Stimulated activated CD4-positive, alpha-beta T cell treated with anti-CD3 and anti-CD28 coated beads, Interleukin-4, amount 100 ng/mL, for 24 hours (primary cell): ENCODE results near the gene UBA52.
"Not testable (repeated sequence)": the region's sequence is repeated elsewhere in the genome, so short reads cannot be mapped to it uniquely, and the experiment has no call there.

Source experiments
- DNase-seq: peaks from one replicate; pipeline ENCODE4 v3.0.0-alpha.2; 2020

Gene UBA52

DNA sequence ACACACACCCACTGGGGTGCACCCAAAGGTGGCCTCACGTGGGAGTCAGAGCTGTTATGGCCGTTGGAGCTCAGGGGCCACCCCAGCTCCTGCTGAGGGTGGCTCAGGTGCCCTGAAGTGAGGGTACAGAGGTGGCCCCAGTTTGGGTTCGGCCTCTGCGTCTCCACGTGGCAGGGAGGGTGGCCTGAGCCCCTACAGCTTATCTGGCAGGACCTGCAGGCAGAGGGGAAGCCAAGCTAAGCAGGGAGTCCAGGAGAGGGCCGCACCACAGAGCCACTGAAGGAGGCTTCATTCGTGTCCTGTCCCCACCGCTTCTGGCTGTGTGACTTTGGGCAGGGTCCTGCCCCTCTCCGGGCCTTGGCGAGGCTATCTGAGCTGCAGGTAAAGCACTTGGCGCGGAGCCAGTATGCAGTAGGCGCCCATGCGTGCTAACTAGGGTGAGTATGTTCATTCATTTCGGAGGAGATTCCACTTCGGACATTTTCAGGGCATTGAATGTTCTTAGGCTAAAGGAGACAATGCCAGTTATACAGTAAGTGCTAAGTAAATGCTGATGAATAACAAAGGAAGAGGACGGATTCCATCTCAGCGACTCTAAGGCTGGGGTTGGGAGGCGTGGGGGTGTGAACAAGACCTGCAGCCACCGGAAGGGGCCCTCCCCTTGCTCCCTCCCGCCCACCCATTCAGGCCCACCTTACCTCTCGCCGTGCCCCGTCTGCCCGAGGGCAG is 21.9 kb downstream of the UBA52 start:
- no peak for DNase-seq

DNA sequence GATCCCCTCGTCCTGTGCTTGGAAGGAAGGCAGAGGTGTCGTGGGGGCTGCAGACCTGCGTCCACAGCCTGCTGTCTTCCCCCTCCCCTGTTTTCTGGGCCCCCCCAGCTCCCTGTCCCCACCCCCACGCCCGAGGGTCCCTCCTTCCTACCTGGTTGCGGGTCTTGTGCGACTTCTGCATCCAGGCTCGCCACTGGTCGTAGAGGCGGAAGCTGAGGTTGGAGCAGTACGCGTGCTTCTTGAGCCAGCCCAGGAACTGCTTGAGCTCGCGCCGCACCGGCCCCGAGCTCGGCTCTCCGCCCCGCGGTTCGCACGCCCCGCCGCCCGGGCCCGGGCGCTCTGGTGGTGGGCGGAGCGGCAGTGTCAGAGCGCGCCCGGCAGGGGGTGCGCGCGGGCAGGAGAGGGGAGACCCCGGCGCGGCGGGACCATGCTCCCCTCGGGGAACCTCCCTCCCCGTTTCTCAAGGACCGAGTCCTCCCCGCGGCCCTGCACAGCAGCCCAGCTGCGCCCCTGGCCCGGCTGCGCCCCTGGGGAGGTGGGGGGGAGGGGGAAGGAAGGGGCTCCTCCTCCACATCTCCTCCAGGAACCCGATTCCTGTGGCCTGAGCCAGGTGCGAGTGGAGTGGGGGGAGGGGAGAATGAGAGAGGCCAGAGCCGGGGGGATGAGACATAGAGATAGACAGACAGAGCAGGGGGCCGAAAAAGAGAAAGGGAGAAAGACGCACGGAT is 22.6 kb downstream of the UBA52 start:
- peak; percentile 78 for DNase-seq

DNA sequence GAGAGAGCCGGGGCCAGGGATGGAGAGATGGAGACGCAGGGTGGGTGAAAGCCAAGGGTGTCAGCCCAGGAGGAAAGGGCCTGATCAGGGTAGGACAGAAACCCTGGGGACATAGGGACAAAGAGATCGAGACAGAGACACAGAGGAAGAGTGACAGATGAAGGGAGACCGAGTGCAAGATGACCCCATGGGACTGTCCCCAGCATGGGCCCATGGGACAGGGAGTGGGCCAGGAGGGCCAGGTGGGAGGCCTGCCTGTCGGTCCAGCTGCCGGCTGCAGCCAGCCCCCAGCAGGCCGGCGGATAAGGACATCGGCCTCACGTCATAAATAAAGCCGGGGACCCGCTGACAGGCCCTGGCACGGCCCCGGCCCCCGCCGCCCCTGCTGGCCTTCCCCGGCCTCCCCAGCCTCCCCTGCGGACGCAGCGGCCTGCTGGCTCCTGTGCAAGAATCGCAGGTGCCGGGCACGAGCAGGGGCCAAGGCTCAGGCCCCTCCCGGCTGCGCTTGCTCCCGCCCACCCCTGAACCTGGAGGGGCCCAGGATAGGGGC is 23.2 kb downstream of the UBA52 start:
- DNase-seq: no peak

DNA sequence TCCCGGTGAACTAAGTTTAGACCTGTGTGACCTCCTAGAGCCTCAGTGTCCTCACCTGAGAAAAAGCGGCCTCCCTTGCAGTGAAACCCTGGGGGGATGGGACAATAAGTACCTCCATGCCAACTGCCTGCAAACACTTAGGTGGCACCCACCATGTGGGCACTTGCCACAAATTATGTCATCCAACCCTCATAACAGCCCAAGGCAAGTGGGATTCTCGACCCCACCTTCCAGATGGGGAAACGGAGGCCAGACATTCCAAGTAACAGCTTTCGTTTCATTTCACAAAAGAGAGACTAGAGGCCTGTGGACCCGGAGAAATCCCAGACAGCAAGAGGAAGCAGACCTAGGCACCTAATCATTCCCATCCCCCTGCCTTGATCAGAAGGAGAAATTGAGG is 23.8 kb downstream of the UBA52 start:
- DNase-seq: no peak

DNA sequence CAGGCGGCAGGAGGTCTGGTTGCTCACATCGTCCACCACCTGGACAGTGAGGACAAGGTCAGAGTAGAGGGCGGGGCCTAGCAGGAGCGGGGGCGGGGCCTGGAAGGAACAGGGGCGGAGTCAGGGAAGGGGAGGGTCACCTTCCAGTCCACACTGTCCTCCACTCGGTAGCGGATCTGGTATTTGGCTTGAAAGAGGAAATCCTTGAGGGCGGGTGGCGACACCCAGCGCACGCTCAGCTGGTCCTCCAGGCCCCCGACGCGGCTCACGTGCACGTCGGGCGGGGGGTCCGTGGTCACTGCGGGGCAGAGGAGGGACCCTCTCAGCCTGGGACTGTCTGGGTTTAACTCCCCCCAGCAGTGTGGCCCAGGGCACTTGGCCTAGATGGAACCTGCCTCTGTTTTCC is 25.1 kb downstream of the UBA52 start:
- DNase-seq: no peak

DNA sequence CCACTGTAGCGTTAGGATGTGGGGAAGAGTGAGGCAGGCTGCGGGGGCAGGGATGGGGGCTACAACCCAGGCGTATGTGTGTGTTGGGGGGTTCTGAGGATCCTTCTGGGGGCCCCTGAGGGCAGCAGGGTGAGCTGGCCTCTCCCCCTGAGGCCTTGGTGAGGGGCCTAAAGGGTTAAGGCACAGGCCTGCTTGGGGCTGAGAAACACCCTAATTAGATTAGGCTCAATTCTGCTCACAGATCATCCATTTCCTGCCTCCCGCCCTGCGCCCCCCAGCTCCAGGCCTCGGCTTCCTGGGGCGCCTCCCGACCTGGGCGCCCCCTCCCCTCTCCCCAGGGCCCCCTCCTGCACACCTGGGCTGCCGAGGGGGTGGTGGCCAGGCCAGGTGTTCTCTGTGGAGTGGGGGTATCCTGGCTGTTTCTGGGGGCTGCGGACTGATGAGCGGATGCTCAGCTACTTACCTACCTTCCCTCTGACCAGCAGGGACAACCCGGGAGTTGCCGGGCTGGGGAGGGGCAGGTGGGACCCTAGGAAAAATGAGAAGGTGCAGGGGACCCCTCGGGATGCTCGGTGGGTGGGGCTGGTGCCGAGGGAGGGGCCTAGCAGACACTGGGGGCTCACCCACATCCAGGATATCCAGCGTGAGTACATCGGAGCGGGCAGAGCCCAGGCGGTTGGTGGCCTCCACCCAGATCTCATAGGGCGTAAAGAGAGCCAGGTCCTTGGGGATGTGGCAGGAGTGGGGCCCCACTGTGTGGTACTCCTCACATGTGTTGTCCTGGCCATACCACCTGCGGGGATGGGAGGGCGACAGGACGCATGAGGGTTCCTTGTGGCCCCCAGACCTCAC is 26.4 kb downstream of the UBA52 start:
- DNase-seq: no peak

DNA sequence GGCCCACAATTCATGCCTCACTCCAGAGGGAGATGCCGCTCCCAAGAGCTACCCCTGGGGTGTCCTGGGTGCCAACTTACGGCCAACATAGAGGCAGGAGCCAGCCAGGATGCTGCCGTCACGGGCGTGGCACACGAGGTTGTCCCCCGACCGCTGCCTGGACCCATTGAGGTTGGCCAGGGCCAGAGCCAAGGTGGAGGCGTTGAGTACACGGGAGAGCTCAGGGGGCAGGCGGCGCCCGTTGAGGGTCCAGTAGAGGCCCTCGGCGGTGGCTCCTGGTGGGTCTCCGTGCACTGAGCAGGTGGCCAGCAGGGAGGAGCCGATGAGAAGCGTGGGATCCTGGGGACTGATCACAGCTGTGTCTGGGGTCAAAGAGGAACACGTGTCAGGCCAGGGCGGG is 27.8 kb downstream of the UBA52 start:
- no peak for DNase-seq

DNA sequence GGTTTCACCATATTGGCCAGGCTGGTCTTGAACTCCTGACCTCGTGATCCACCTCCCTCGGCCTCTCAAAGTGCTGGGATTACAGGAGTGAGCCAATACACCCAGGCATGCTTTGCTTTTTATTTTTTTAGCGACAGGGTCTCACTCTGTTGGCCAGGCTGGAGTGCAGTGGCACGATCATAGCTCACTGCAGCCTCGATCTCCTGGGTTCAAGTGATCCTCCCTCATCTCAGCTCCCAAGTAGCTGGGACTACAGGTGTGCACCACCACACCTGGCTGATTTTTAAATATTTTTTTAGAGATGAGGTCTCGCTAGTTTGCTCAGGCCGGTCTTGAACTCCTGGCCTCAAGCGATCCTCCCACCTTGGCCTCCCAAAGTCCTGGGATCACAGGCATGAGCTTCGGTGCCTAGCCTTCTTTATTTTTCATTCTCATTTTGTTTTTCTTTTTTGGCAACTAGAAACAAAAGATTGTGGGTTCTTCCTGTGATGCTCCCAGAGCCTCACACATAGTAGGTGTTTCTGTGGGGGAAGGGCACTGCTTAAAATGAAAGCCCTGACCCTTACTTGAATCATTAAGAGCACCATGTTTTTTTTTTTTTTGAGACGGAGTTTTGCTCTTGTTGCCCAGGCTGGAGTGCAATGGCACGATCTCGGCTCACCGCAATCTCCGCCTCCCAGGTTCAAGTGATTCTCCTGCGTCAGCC is 29.2 kb downstream of the UBA52 start:
- not testable (repeated sequence) for DNase-seq

DNA sequence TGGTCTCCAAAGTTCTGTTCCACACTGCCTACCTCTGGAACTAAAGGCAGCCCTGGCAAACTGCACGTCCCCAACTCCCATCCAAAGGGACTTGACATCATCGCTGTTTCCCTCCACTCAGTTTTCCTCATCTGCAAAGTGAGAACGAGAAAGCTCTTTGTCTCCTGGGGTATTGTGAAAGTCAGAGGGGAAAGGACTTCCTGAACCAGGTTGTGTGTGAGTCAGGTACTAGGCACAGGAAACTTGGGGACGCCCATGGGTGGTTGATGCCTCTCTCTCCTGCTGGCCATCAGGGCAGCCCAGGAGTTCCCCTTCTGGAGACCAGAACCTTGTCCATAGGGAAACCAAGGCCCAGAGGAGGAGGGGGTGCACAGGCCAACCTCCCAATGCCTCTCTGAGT is 30.2 kb downstream of the UBA52 start:
- no peak for DNase-seq

DNA sequence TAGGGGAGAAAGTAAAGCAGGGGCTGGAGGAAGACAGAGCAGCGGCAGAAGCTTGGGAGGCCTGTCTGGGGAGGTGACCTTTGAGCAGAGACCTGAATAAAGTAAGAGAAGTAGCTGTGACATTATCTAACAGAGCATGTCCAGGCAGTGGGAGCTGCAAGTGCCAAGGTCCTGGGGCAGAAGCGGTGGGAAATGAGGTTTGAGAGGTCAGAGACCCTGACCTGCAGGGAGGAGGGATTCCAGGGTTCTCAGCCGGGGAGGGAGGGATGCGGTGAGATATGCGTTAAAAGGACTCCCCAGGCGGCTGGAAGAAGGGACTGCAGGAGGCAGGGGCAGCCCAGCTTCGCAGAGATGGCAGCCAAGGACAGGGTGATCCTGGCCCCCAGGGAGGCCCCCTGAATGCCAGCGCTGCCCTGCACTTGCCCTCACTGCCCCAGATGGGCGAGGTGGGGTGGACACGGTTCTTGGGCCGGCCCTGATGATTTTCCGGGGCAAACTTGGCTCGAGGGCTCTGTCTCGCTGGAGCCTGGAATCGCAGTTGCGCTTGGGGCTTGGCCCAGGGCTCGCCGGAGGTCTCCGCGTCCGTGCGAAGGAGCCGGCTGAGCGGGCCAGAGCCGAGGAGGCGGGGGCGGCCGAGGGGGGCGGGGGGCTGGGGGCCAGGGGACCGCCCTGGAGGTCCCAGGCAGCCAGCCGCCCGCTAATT is 31.7 kb downstream of the UBA52 start:
- peak; percentile 37 for DNase-seq

DNA sequence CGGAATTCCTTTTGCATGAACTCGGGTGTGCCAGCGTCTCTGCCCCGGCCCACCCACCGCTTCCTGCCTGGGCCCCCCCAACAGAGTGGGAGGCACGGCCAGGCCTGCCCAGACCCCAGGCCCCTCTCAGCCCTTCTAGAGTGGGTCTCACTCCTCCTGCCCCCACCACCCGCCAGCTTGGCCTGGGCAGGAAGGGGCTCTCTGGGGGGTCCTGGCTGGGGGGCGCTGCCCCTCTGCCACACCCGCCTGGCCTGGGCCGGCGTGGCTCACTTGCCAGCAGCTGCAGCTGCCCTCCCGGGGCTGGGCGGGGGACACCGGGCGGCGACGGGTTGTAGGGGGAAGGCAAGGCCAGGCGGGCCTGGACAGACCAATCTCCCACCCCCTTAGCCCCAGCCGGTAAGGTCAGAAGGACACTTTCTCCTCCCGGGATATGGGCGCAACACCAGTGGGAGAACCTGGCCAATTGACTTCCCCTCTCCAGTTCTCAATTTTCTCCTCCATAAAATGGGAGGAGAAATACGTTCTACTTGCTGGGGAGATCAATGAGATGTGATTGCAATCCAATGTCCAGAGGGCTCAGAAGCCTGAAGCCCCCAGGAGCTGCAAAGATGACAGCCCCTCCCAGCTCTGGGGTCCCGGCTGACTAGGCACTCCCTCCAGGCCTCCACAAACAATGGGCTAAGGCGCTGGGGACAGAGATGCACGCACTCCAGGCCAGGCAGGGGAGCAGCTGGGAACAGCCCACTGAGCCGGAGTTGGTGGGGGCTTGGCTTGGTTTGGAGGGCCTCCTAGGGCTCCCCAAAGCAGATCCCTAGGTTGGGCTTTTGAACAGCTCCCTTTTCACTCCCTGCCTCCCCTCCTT is 32.5 kb downstream of the UBA52 start:
- no peak for DNase-seq

DNA sequence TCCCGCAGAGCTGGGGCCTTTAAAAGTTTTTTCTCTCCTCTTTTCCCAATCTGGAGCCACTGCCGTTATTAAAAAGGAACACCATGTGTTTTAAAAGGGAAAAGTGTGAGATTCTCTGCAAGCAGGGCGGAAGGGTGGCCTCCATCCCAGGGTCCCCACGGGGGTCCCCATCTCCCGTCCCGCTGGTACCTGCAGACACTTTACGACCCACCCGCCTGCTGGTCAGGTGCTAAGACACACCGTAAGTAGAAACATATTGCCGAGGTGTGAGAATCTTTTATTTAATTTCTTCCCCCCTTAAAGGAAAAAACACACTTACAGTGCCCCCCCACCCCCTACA is 33.1 kb downstream of the UBA52 start:
- no peak for DNase-seq

DNA sequence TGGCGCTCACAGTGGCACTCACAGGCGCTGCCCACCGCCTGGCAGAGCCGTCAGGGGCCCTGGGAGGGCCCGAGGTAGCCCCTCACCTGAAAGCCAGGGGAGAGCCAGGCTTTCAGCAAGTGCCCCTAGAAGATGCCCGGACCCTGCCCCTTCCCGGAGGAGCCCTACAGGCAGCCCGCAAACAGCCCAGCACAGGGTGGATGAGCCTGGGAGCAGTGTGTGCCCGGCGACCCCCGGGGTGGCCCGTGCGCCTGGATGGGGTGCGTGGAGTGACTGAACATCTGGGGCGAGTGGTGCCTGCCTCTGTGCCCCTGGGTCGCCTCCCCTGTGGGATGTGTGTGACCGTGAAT is 33.5 kb downstream of the UBA52 start:
- no peak for DNase-seq

DNA sequence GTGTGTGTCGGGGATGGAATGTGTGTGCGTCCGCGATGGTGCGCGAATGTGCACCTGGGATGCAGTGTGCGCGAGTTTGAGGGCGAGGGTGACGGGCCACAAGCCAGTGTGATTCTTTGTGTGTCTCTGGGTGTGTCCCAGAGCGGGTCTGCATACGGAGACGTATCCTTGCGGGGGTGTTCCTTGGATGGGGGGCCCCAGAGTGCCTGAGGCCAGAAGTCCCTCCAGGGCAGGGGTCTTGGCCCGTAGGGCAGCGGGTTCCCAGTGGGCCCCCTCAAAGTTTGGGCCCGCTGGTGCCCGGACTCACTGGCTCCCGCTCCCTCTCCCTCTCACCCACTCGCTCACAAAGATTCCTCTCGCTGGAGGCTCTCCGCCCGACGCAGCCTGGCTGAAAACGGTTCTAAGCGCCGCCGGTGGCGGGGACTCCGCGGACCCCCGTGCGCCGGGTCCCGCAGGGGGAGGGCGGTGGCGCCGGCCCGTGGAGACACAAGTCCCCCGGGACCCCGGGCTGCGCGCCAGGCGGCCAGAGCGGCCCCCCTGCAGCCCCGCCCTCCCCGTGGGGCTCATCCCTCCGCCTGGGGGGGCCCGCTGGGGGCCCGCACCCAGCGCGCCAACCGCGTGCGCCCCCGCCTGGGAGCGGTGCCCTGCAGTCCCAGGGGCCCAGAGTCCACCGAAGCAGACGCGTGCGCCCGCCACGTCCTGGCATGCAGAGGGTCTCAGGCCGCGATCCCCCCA is 34.1 kb downstream of the UBA52 start:
- DNase-seq: no peak

DNA sequence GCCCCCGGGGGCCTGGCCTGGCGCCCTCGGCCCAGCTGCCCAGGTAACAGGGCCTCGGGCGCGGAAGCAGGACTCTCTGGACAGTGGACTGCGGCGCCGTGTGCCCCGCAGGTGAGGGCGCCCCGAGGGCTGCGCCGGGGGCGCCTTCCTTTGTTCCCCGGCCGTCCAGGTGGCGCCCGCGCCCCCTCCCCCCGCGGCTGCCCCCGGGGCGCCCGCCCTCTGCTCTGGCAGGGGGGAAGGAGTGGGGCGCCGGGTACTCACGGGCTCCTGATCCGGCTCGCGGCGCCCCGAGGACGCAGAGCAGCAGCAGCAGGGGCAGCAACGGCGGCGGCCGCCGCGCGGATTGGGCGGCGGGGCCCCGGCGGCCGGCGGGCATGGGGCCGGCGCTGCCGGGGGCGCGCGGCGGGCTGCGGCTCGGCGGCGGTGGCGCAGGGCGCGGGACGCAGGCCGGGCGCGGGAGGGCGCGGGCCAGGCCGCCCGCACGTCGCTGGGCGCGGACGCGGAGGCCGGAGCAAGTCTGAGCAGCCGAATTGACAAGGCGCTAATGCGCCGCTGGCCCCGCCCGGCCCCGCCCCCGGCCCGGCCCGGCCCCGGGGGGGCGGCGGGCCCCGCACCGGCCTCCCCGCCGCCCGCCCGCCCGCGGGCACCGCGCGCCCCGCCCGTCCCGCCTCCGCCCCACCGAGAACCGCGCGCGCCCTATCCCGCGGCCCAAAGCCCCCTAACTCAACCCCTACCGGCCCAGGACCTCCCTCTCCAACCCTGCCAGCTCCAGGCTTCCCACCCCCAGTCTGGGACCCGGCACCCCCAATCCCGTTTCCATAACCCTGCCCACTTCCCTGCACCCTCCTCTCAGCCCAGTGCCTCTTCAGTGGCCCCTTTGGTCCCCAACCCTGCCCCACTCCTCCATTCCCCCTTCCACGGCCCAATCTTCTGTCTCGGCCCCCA is 34.9 kb downstream of the UBA52 start, which contains the start of gene CRLF1:
Gene CRLF1 (minus strand): TSS at position 519 of the 945 bp plus-strand sequence. CDS start 143 bp downstream, at position 376.
- DNase-seq: no peak

DNA sequence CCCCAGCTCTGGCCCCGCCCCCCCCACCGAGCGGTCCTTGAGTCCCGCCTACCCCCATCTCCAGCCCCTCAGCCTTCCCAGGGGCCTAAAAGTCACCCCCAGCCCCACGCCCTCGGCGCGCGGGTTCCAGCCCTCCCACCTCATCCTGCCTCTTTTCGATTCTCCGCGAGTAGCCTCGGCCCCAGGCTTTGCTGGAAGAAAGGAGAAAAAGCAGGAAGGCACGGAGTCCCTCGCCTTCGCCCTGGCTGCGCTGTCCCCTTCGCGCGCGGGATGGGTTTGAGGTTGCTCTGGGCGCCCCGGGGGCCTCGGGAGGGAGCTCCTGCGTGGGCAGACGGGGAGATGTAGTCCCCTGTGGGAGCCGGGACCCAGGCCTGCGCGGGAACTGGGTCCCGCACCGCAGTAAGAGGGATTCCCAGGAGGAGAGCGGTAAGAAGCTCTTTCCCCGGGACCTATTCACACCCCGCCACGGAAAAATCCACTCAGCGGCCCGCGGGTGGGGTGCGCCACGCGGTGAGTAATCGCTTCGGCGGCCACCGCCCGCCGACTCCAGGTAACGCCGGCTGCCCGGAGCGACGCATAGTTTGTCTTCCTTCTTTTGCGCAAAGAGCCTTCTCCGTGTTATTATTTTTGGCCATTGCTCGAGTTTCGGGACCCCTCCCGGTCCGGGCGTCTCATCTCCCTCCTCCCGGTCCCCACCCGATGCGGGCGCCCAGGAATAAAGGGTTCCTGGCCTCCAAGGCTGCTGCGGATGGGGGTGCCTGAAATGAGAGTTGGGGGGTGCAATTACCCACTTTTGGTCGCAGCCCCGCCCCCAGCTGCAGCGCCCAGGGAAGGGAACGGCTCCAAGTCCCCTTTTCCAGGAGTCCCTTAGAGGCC is 35.8 kb downstream of the UBA52 start:
- no peak for DNase-seq

DNA sequence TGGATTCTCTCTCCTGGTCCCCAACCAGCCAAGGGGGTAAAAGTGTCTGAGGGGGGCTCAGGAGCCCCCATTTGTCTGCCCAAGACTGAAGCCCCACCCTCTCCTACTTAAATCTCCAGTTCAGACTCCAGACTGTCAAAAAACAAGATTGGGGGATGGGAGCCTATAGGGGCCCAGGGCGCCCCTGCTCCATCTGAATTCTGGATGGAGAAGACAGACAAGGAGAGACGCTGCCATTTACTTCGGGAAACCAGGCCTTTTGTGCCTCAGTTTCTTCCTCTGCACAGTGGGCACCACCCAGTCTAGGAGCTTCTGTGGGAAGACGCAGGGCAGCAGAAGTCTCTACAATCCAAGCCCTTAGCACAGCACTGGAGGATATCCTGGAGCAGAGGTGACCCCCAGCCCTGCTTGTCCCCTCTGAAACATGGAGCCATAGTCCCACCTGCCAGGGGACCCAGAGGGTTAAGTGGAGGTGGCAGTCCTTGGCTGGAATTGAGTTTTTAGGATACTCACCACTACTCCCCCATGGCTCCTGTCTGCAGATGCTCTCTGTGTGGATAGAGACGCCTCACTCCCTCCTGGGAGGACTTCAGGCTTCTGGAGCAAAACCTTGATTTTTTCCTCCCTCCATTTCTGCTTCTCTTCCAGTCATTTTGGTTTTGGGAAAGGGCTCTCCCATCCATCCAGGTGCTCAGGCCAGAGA is 36.6 kb downstream of the UBA52 start:
- no peak for DNase-seq
